ENCODE results near the gene PMM1. TPM values are rescaled to one million over a fixed set of nuclear protein-coding genes. Genes with fewer than 3 reads are reported as not detected.
"Not testable (repeated sequence)": the region's sequence is repeated elsewhere in the genome, so short reads cannot be mapped to it uniquely, and the experiment has no call there.

Gene PMM1
- total RNA-seq, 1 experiment from 2014 or later, result 49.3 TPM

- no peak for DNase-seq
- H2AFZ ChIP-seq, result no peak overlapping the region
- no TSS peak for BruUV-seq (replicated peaks)
- peaks cover 30% of the 10 kb centered on the region for H3F3A ChIP-seq (ENCODE audit: insufficient read depth, low read depth)
- no peak for TF ChIP-seq EZH2 (IDR thresholded peaks at IDR 0.05; ENCODE audit: low read depth)
- TF ChIP-seq, protein P1, sequence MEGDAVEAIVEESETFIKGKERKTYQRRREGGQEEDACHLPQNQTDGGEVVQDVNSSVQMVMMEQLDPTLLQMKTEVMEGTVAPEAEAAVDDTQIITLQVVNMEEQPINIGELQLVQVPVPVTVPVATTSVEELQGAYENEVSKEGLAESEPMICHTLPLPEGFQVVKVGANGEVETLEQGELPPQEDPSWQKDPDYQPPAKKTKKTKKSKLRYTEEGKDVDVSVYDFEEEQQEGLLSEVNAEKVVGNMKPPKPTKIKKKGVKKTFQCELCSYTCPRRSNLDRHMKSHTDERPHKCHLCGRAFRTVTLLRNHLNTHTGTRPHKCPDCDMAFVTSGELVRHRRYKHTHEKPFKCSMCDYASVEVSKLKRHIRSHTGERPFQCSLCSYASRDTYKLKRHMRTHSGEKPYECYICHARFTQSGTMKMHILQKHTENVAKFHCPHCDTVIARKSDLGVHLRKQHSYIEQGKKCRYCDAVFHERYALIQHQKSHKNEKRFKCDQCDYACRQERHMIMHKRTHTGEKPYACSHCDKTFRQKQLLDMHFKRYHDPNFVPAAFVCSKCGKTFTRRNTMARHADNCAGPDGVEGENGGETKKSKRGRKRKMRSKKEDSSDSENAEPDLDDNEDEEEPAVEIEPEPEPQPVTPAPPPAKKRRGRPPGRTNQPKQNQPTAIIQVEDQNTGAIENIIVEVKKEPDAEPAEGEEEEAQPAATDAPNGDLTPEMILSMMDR (conservative IDR thresholded peaks at IDR 0.05), result no peak
- no peaks in the 10 kb centered on the region for H4K20me1 ChIP-seq (ENCODE audit: insufficient read depth)
- no peaks in the 10 kb centered on the region for H3K36me3 ChIP-seq (ENCODE audit: low read depth)
- no peaks in the 10 kb centered on the region for H3K9me2 ChIP-seq (ENCODE audit: insufficient read depth)
- no peaks in the 10 kb centered on the region for H3K9me3 ChIP-seq (ENCODE audit: insufficient read depth, low read depth)
- intact Hi-C loops (cut with micrococcal nuclease; ENCODE audit: unreplicated experiment), result no loop called here
- POLR2A ChIA-PET (ENCODE audit: unreplicated experiment), result no interaction called here
- no peak overlapping the region for H3K4me2 ChIP-seq
- H3K4me3 ChIP-seq, result no peak overlapping the region
- H3K79me2 ChIP-seq (ENCODE audit: low read depth), result no peaks in the 10 kb centered on the region
- no peak overlapping the region for H3K27ac ChIP-seq
- peaks cover 38% of the 10 kb centered on the region for H3K4me1 ChIP-seq (replicated peaks; ENCODE audit: insufficient read depth)
- H3K27me3 ChIP-seq (ENCODE audit: insufficient read depth, low read depth), result no peaks in the 10 kb centered on the region
- CTCF ChIA-PET, result no interaction called here
Observed at GRCh38 chr22:41561335-41561734, 28.3 kb downstream of the PMM1 start.

- H3K27me3 ChIP-seq (ENCODE audit: insufficient read depth, low read depth), result no peaks in the 10 kb centered on the region
- no peaks in the 10 kb centered on the region for H3K9me2 ChIP-seq (ENCODE audit: insufficient read depth)
- no peaks in the 10 kb centered on the region for H3K9me3 ChIP-seq (ENCODE audit: insufficient read depth, low read depth)
- intact Hi-C loops (cut with micrococcal nuclease; ENCODE audit: unreplicated experiment), result no loop called here
- H3K36me3 ChIP-seq (ENCODE audit: low read depth), result no peaks in the 10 kb centered on the region
- H3K4me2 ChIP-seq, result no peak overlapping the region
- ChIA-PET POLR2A (ENCODE audit: unreplicated experiment) (interaction anchor here (0.8 kb wide), 1 partner anchor 531 kb away, joined by 6 read pairs; no protein-coding TSS in a partner anchor), CTCF (no interaction called here)
- H3F3A ChIP-seq (ENCODE audit: insufficient read depth, low read depth), result peaks cover 18% of the 10 kb centered on the region
- no peak for DNase-seq
- TF ChIP-seq, protein P1 (conservative IDR thresholded peaks at IDR 0.05), result no peak
- no peak for TF ChIP-seq EZH2 (IDR thresholded peaks at IDR 0.05; ENCODE audit: low read depth)
- no peaks in the 10 kb centered on the region for H3K79me2 ChIP-seq (ENCODE audit: low read depth)
- H2AFZ ChIP-seq, result no peak overlapping the region
- no peak overlapping the region for H3K27ac ChIP-seq
- H3K4me3 ChIP-seq, result no peak overlapping the region
- H3K4me1 ChIP-seq (replicated peaks; ENCODE audit: insufficient read depth), result peaks cover 27% of the 10 kb centered on the region
- H4K20me1 ChIP-seq (ENCODE audit: insufficient read depth), result no peaks in the 10 kb centered on the region
- BruUV-seq (replicated peaks), result no TSS peak
Observed at GRCh38 chr22:41560095-41560471, 29.6 kb downstream of the PMM1 start.

DNA sequence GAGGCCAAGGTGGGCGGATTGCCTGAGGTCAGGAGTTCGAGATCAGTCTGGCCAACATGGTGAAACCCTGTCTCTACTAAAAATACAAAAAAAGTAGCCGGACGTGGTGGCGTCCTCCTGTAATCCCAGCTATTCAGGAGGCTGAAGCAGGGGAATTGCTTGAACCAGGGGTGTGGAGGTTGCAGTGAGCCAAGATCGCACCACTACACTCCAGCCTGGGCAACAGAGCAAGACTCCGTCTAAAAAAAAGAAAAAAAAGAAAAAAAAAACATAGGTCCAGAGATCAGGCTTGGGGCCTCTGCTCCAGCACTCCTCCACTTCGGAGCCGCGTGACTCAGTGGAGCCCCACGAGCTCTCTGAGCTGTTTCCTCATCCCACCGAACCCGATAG lies 31.4 kb downstream of the PMM1 start:
- DNase-seq; H4K20me1 ChIP-seq (ENCODE audit: insufficient read depth); H3K4me3 ChIP-seq; intact Hi-C loops (cut with micrococcal nuclease; ENCODE audit: unreplicated experiment); H3K4me1 ChIP-seq (replicated peaks; ENCODE audit: insufficient read depth); H3K9me3 ChIP-seq (ENCODE audit: insufficient read depth, low read depth); BruUV-seq (replicated peaks); H3K9me2 ChIP-seq (ENCODE audit: insufficient read depth); H3K27me3 ChIP-seq (ENCODE audit: insufficient read depth, low read depth); H3K79me2 ChIP-seq (ENCODE audit: low read depth); H3K36me3 ChIP-seq (ENCODE audit: low read depth); H3F3A ChIP-seq (ENCODE audit: insufficient read depth, low read depth); H3K4me2 ChIP-seq; H3K27ac ChIP-seq; H2AFZ ChIP-seq: not testable (repeated sequence)
- CTCF ChIA-PET, result interaction anchor here (0.9 kb wide), 1 partner anchor 14 kb away, joined by 3 read pairs; no protein-coding TSS in a partner anchor
- POLR2A ChIA-PET (ENCODE audit: unreplicated experiment), result interaction anchor here (0.6 kb wide), 1 partner anchor 15 kb away, joined by 3 read pairs; no protein-coding TSS in a partner anchor

Measured in PC-9 (cell line).